A549 (cell line): Measurements from ENCODE around the gene PXDN.

Experiments
- CHD4 ChIP-seq: fragments of 200-600 bp; sonication (generic); IDR thresholded peaks from 2 replicates; pipeline ENCODE4 v1.6.1; 2016; ENCODE audit warnings: antibody characterized with exemption, mild to moderate bottlenecking, borderline replicate concordance
- CTCF ChIP-seq: fragments of >200 bp; sonication (Bioruptor Twin); formaldehyde crosslinking; IDR thresholded peaks from 3 replicates; pipeline ENCODE4 v1.5.1; 2016
- EP300 ChIP-seq, 2 experiments: fragments of >200 bp; sonication (Bioruptor Twin); formaldehyde crosslinking; IDR thresholded peaks; 2 replicates in 1 of 2; 3 replicates in 1 of 2; pipeline ENCODE4 v1.6.1; 2016 to 2017
- JUN ChIP-seq, 2 experiments: fragments of >200 bp; sonication (Bioruptor Twin); formaldehyde crosslinking; IDR thresholded peaks; 2 replicates in 1 of 2; 3 replicates in 1 of 2; pipeline ENCODE4 v1.6.1; 2016 to 2017
- MAFK ChIP-seq: fragments of 450-650 bp; IDR thresholded peaks from 2 replicates; pipeline ENCODE4 v1.6.1; 2014; ENCODE audit not compliant: partially characterized antibody
- NR3C1 ChIP-seq: fragments of >200 bp; sonication (Bioruptor Twin); formaldehyde crosslinking; IDR thresholded peaks from 3 replicates; pipeline ENCODE4 v1.6.1; 2017
- POLR2A ChIP-seq: IDR thresholded peaks from 2 replicates; pipeline ENCODE4 v1.6.1; 2012; ENCODE audit warnings: mild to moderate bottlenecking, low read length
- POLR2AphosphoS2 ChIP-seq: conservative IDR thresholded peaks from 2 replicates; pipeline ENCODE4 v1.6.1; 2012; ENCODE audit warnings: low read length, improper control_type of control experiment, inconsistent platforms
- REST ChIP-seq: fragments of 200-600 bp; sonication (generic); IDR thresholded peaks from 2 replicates; pipeline ENCODE4 v1.6.1; 2016; ENCODE audit warnings: antibody characterized with exemption, mild to moderate bottlenecking, moderate library complexity
- SMC3 ChIP-seq: fragments of >200 bp; sonication (Bioruptor Twin); formaldehyde crosslinking; IDR thresholded peaks from 3 replicates; pipeline ENCODE4 v1.6.1; 2018; ENCODE audit warnings: inconsistent platforms
- USF2 ChIP-seq: fragments of 450-650 bp; IDR thresholded peaks from 2 replicates; pipeline ENCODE4 v1.6.1; 2014; ENCODE audit warnings: antibody characterized with exemption
- ZFP36 ChIP-seq: fragments of 450-650 bp; IDR thresholded peaks from 2 replicates; pipeline ENCODE4 v1.6.1; 2014; ENCODE audit warnings: borderline replicate concordance; ENCODE audit not compliant: partially characterized antibody

GRCh38 chr2:1750270-1750932 is 6.1 kb upstream of the PXDN start:
- TF ChIP-seq MAFK = no peak
- TF ChIP-seq POLR2A = no peak
- no peak for TF ChIP-seq CTCF
- TF ChIP-seq SMC3 = no peak
- TF ChIP-seq NR3C1 = no peak
- no peak for TF ChIP-seq USF2
- no peak for TF ChIP-seq EP300 (IDR thresholded peaks at IDR 0.05)
- TF ChIP-seq JUN (IDR thresholded peaks at IDR 0.05) = no peak
- TF ChIP-seq REST = no peak
- no peak for TF ChIP-seq CHD4
- no peak for TF ChIP-seq POLR2AphosphoS2
- no peak for TF ChIP-seq ZFP36
